Activated CD4-positive, alpha-beta T cell treated with anti-CD3 and anti-CD28 coated beads, Interleukin-2, amount 50 U/mL, for 4 hours (primary cell): Measurements from ENCODE around the gene COQ6.
"Not testable (repeated sequence)": the region's sequence is repeated elsewhere in the genome, so short reads cannot be mapped to it uniquely, and the experiment has no call there.

Experiments
- DNase-seq, 2 experiments: peaks; one replicate each; pipeline ENCODE4 v3.0.0-alpha.2; 2020

The COQ6 gene

DNA sequence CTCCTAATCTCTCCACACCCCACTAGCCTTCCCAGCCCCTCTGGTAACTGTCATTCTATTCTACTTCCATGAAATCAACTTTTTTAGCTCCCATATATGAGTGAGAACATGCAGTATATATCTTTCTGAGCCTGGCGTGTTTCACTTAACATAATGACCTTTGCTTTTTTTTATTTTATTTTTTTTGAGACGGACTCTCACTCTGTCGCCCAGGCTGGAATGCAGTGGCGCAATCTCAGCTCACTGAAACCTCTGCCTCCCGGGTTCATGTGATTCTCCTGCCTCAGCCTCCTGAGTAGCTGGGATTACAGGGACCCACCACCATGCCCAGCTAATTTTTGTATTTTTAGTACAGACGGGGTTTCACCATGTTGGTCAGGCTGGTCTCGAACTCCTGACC, 38.6 kb downstream of the COQ6 start:
- DNase-seq: not testable (repeated sequence)

DNA sequence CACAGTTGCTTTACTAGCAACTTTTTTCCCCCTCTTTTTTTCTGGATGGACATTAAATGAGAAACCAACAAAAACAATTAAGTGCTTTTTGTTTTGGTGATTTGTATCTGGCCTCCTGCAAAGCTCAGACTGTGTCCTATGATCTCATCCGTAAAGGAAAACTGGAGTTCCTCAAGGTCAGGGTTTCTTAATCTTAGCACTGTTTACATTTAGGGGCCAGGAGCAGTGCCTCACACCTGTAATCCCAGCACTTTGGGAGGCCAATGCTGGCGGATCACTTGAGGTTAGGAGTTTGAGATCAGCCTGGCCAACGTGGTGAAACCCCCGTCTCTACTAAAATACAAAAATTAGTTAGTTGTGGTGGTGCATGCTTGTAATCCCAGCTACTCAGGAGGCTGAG, 41.0 kb downstream of the COQ6 start:
- DNase-seq: no peak

DNA sequence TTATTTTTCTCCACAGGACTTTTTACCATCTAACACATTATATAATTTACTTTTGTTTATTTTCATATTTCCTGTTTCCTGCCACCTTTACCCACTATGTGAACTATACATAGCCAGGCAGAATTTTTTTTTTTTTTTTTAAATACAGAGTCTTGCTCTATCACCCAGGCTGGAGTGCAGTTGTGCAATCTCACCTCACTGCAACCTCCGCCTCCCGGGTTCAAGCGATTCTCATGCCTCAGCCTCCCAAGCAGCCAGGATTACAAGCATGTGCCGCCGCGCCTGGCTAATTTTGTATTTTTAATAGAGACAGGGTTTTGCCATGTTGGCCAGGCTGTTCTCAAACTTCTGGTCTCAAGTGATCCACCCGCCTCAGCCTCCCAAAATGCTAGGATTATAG, 44.8 kb downstream of the COQ6 start:
- DNase-seq: not testable (repeated sequence)

DNA sequence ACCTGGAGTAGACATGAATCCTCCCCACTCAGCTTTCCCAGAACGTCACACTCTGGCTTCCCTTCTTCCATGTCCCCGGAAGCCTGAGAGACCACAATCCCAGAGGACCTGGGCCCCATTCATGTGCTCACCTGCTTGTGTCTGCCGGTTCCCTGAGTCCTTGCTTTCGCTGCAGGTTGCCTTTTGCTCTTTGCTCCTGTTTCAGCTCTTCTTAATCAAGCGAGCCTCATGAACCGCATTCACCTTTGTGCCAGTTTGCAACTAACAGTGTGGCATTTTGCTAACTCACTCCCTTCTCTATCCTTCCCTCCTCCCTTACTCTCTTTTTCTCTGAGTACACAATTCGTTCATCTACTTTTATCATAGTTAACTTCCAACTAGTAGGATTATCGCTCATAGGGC, 45.9 kb downstream of the COQ6 start:
- no peak for DNase-seq

DNA sequence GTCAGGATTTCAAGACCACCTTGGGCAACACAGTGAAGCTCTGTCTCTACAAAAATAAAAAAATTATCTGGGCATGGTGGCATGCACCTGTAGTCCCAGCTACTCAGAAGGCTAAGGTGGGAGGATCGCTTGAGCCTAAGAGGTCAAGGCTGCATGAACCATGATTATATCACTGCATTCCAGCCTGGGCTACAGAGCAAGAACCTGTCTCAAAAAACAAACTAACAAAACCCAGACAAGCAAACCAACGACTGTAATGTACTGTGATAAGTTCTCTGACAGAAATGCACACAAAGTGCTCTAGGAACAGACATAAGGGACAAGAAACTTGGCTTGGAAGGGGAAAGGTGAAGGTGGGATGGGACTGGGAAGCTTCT, 46.6 kb downstream of the COQ6 start:
- no peak for DNase-seq

DNA sequence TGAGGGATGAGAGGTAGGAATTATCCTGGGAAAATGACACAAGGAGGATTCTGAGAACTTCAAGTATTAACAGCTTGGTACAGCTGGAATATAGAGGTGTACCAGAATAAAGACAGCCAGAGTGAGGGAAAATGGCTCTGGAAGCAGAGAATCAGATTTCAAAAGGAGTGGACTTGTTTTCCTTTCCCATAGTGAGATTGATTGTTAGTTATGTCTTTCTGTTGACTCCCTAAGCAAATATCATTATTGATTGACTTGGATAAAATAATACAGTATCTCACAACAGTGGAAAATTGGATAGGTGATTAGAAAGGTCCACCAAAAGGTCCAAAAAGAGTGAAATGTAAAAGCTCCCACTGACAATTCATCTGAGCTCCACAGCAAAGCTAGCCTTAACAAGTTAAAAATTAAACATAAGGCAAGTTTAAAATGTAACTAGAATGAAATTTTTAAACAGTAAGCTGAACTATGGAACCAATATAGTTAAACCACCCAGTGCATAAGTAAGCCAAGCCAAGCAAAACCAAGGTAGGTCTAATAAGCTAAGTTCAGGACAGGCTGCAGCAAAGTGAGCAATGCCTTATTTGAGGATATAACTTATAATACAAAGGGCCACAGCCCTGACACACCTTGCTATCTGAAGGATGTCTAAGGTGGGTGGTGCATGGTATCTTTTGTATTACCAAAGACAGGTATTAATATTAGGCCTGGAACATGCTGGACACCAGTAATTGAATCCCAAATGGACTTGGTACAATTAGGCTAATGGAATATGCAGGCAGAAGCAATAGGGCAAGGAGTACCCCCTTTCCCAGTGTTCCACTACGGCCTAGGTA, 47.2 kb downstream of the COQ6 start:
- no peak for DNase-seq

DNA sequence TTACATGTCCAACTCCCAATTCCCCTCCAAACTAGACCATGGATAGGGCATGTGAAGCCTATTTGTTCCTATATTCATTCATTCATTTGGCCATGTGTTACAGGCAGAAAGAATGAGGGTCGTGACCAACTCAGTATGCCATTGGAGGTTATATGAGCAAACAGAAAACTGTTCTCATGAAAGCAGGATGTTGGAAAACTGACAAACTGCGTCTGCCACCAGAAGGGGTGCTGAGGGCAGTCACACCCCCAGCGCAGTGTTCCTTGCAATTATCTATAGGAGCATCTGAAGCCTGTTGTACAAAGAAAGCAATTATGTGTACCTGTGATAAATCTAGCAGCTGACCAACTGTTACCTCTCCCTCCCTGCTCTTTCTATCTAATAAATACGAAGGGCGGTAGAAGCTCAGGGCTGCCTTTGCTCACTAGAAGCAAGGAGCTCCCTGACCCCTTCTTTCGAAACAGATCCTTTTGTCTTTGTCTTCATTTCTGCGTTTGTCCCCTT, 47.9 kb downstream of the COQ6 start:
- DNase-seq: no peak

DNA sequence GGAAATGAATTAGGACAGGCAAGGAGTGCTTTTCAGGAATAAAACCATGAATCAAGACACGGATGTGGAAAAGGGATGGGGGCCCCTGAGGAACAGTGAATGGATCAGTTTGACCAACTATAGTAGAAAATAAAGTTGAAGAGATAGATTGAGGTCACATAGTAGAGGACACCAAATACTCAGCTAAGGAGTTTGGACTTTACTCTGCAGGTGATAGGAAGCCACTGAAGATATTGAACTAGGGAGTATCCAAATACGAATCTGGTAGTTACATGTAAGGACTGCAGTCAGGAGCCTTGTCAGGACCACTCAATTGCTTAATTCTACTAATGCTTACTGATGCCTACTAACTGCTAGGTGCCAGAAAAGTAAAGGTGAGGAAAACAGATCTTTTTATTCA, 48.6 kb downstream of the COQ6 start:
- no peak for DNase-seq

DNA sequence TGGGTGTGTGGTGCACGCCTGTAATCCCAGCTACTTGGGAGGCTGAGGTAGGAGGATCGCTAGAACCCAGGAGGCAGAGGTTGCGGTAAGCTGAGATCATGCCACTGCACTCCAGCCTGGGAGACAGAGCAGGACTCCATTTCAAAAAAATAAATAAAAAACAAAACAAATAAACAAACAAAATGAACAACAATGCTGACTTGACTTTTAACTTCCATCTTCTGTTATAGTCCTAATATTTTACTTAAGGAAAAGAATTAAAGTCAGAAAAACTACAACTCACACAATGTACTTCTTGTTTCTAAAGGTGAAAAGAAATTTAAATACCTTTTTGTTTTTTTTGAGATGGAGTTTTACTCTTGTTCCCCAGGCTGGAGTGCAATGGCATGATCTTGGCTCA, 55.6 kb downstream of the COQ6 start:
- not testable (repeated sequence) for DNase-seq

DNA sequence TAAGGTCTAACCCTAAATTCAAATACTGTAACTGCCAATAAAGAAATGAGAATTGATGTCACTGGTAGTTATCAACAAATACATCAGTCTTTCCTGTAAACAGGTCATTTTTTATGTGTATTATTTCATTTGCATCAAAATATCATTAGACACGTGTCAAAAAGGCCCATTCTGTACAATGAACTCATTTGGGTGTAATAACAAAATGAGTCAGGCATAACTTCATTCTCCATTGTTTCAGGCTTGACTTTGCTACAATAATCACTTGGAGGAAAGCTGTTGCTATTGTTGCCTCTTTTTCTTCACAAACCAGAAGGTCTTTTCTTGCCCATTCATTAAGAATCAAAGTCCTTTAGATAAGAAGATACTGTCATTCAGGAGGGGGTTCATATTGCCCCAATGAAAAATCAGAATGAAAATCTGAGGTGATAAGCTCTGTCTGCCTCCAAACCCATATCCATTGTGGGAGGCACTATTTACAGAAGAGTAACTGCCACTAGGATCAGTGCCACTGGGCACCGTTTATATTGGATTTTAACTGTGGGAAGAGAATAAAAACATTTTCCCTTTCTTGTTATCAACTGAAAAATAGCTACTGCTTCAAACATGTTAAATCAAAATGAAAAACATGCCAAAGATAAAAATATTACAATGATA, 58.9 kb downstream of the COQ6 start:
- DNase-seq: no peak
